HFFc6 (cell line): ENCODE results near the gene LARP1. TPM values are rescaled to one million over a fixed set of nuclear protein-coding genes. Genes with fewer than 3 reads are reported as not detected.
"Not testable (repeated sequence)": the region's sequence is repeated elsewhere in the genome, so short reads cannot be mapped to it uniquely, and the experiment has no call there.

Experiments
- DNase-seq: peaks from one replicate; pipeline ENCODE4 v3.0.0-alpha.2; 2018
- H3K27ac Mint-ChIP-seq: 2 replicates; pipeline ENCODE4 v1.8.0; 2020; ENCODE audit warnings: mild to moderate bottlenecking, mixed read lengths
- H3K27me3 Mint-ChIP-seq: 2 replicates; pipeline ENCODE4 v1.8.0; 2021; ENCODE audit warnings: mild to moderate bottlenecking, moderate library complexity, mixed read lengths; ENCODE audit not compliant: insufficient read depth
- H3K36me3 Mint-ChIP-seq: 2 replicates; pipeline ENCODE4 v1.8.0; 2021; ENCODE audit warnings: low read depth, mixed read lengths
- H3K4me1 Mint-ChIP-seq: 2 replicates; pipeline ENCODE4 v1.8.0; 2020; ENCODE audit warnings: low read depth, mixed read lengths
- H3K4me3 Mint-ChIP-seq: 2 replicates; pipeline ENCODE4 v1.8.0; 2020; ENCODE audit warnings: mild to moderate bottlenecking, moderate library complexity, mixed read lengths
- H3K9me3 Mint-ChIP-seq: 2 replicates; pipeline ENCODE4 v1.8.0; 2020; ENCODE audit warnings: mild to moderate bottlenecking, mixed read lengths
- total RNA-seq, 6 experiments: library from RNA; stranded (reverse); fragmentation: NEBNext Ultra II Directional; extraction: Animal tissue kit (Norgen Biotek cat#: 25700); gene quantifications; 2 replicates in 1 of 6; 3 replicates in 5 of 6; pipeline ENCODE4 v1.2.3, GENCODE V29; 2021
- TF ChIP-seq, protein P1 (sequence below): fragments of 200-600 bp; sonication (generic); IDR thresholded peaks from 2 replicates; pipeline ENCODE4 v1.5.0; 2021; ENCODE audit warnings: antibody characterized with exemption, mild to moderate bottlenecking

LARP1 gene
- total RNA-seq, 6 experiments from 2014 or later = 204 to 228 (median 208) TPM

DNA sequence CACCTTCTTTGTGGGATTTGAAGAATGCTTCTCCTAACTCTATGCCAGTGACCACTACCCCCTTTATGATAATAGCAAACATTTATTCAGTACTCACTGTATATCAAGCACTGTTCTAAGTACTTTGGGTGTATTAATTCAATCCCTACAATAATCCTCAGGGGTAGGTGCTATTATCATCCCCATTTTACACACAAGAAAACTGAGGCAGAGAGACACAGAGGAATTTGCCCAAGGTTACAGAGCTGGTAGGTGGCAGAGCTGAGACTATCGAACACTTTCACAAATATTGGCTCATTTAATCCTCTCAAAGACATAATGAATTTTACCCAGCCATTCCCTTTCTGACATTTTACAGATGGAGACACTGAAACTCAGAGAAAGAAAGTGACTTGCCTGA is 9.8 kb upstream of the LARP1 start:
- no peak overlapping the region for H3K27ac Mint-ChIP-seq
- H3K36me3 Mint-ChIP-seq = no peaks in the 10 kb centered on the region
- peaks cover 11% of the 10 kb centered on the region for H3K4me1 Mint-ChIP-seq
- TF ChIP-seq, protein P1, sequence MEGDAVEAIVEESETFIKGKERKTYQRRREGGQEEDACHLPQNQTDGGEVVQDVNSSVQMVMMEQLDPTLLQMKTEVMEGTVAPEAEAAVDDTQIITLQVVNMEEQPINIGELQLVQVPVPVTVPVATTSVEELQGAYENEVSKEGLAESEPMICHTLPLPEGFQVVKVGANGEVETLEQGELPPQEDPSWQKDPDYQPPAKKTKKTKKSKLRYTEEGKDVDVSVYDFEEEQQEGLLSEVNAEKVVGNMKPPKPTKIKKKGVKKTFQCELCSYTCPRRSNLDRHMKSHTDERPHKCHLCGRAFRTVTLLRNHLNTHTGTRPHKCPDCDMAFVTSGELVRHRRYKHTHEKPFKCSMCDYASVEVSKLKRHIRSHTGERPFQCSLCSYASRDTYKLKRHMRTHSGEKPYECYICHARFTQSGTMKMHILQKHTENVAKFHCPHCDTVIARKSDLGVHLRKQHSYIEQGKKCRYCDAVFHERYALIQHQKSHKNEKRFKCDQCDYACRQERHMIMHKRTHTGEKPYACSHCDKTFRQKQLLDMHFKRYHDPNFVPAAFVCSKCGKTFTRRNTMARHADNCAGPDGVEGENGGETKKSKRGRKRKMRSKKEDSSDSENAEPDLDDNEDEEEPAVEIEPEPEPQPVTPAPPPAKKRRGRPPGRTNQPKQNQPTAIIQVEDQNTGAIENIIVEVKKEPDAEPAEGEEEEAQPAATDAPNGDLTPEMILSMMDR = no peak
- H3K27me3 Mint-ChIP-seq = peaks cover 1% of the 10 kb centered on the region; the same call in 1 of the 2 replicates
- no peaks in the 10 kb centered on the region for H3K9me3 Mint-ChIP-seq
- H3K4me3 Mint-ChIP-seq = no peak overlapping the region
- DNase-seq = no peak

DNA sequence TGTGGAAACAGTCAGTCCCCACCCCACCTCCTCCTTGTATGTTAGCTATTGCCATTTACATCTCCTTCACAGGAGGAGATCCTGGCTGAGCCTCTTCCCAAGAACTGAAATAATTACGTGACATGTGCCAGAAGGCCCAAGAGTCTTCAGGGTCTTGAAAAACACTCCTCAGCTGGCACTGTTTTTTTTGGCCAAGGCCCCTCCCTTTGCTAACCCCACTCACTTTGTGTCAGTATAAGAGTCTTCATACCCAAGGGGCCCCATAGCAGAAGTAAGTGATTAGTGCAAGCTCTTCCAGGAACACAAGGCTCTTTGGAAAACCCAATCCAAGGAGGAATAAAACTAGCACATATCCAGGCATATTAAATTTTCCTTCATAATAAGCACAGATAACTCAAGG is 5.7 kb upstream of the LARP1 start:
- Mint-ChIP-seq H3K27me3 (peaks cover 1% of the 10 kb centered on the region; the same call in 1 of the 2 replicates), H3K9me3 (no peaks in the 10 kb centered on the region), H3K4me1 (peaks cover 17% of the 10 kb centered on the region), H3K27ac (no peak overlapping the region), H3K4me3 (no peak overlapping the region), H3K36me3 (no peaks in the 10 kb centered on the region)
- TF ChIP-seq, protein P1 = no peak
- DNase-seq = no peak

DNA sequence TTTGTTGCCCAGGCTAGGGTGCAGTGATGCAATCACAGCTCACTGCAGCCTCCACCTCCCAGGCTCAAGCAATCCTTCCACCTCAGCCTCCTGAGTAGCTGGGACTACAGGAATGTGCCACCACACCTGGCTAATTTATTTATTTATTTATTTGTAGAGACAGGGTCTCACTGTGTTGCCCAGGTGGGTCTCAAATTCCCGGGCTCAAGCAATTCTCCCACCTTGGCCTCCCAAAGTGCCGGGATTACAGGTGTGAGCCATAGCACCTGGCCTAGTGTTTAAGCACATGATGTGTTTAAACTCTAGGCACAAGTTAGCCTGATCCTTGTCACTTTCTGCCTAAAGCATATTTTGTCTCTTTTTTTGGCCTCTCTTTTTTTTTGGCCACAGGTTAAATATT is 4.5 kb upstream of the LARP1 start:
- H3K9me3 Mint-ChIP-seq = not testable (repeated sequence)

DNA sequence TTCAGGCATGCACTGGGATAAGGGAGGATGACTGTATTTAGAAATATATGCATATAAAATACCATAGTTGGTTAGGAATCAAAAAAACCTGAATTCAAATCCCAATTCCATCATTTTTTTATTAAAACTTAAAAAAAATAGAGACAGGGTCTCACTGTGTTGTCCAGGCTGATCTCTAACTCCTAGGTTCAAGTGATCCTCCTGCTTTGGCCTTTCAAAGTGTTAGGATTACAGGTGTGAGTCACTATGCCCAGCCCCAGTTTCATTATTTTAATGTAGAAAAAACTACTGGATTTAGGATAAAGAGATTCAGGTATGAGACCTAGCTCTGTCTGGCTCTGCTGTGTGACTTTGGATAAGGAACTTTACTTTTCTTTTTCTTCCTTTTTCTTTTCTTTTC is 3.3 kb upstream of the LARP1 start:
- peaks cover 1% of the 10 kb centered on the region; the same call in 1 of the 2 replicates for H3K27me3 Mint-ChIP-seq
- H3K36me3 Mint-ChIP-seq = peaks cover 5% of the 10 kb centered on the region
- no peak overlapping the region for H3K27ac Mint-ChIP-seq
- no peaks in the 10 kb centered on the region for H3K9me3 Mint-ChIP-seq
- H3K4me3 Mint-ChIP-seq = no peak overlapping the region
- TF ChIP-seq, protein P1 = no peak
- H3K4me1 Mint-ChIP-seq = peaks cover 20% of the 10 kb centered on the region
- DNase-seq = no peak

More for the DNA sequence above, 4.5 kb upstream of the LARP1 start:
- peaks cover 20% of the 10 kb centered on the region for H3K4me1 Mint-ChIP-seq
- not testable (repeated sequence) for H3K36me3 Mint-ChIP-seq, H3K27ac Mint-ChIP-seq, DNase-seq, H3K4me3 Mint-ChIP-seq, H3K27me3 Mint-ChIP-seq

DNA sequence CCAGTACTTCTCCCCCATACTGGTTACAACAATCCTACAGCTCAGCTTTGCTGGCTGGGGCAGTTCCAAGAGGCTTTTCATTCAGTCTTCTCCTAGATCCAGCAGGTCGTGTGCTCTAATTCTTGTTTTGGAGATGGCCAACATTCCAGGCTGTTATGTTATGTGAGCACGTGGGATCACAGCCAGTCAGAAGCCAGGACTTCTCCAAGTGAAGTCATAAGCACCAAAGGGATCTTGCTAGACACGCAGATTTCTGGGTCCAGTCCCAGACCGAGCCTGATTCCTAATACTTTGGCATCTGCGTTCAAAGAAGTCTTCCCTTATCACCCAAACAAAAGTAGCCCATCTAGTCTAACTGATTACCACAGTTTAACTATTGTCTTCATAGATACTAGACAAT is 1.4 kb upstream of the LARP1 start:
- H3K4me1 Mint-ChIP-seq = peaks cover 32% of the 10 kb centered on the region
- TF ChIP-seq, protein P1 = no peak
- no peaks in the 10 kb centered on the region for H3K27me3 Mint-ChIP-seq
- DNase-seq = peak; percentile 92
- peak overlapping the region; percentile 98 for H3K27ac Mint-ChIP-seq
- peaks cover 5% of the 10 kb centered on the region for H3K36me3 Mint-ChIP-seq
- no peaks in the 10 kb centered on the region for H3K9me3 Mint-ChIP-seq
- peak overlapping the region; percentile 87 for H3K4me3 Mint-ChIP-seq

DNA sequence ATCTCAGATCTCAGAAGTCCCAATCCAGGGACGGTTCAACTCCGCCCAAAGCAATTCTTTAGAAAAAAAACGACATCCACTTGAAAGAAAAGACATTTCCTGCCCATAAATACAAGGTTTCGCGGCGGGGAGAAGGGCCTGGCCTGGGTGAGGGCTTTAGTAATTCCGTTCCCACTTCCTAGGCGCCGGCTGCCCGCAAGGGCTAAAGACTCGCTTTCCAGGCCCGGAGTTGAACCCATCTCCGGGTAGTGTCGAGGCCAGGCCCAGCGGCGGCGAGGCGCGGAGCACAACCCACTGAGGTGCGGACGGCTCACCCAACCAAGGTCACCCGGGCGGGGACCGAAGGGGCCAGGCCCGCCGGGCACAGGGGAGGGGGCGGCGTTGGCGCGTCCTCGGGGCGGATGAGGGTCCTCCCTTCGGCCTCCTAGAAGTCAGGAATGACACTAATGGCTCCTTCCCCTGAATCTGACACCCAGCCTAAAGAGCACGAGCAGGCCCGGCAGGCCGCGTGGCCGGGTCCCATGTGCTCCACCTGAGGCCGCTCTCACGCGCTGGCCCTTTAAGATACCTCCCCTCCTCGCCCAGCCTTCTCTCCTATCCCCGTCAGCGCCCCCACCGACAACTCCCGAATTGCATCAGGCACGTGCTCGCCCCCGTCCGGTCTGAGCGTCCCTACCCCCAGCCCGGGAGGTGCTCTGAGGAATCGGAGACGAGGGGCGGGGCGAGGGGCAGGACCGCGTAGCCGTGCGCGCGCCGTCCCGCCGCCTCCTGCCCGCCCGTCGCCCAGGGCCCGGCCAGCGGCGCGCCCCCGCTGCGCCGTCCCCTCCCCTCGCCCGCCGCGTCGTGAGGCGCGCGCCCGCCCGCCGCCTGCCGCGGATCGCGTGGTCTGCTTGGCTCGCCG is 467 bp upstream of the LARP1 start:
- peak overlapping the region; percentile 98 for H3K27ac Mint-ChIP-seq
- no peaks in the 10 kb centered on the region for H3K27me3 Mint-ChIP-seq
- no peaks in the 10 kb centered on the region for H3K9me3 Mint-ChIP-seq
- H3K4me1 Mint-ChIP-seq = peaks cover 41% of the 10 kb centered on the region
- DNase-seq = peak; percentile 97
- TF ChIP-seq, protein P1 = peak; percentile 63
- H3K36me3 Mint-ChIP-seq = peaks cover 5% of the 10 kb centered on the region
- peak overlapping the region; percentile 87 for H3K4me3 Mint-ChIP-seq
